22Rv1 (cell line): ENCODE results near the gene SLC4A1AP.

Experiments
- CTCF ChIP-seq: fragments of 450-650 bp; IDR thresholded peaks from 2 replicates; pipeline ENCODE4 v1.5.1; 2017; ENCODE audit warnings: mild to moderate bottlenecking
- ZFX ChIP-seq: fragments of 450-650 bp; IDR thresholded peaks from 2 replicates; pipeline ENCODE4 v1.6.1; 2017; ENCODE audit warnings: antibody characterized with exemption, borderline replicate concordance

- TF ChIP-seq CTCF, result no peak
- no peak for TF ChIP-seq ZFX
Observed at GRCh38 chr2:27701676-27702075, 38.0 kb downstream of the SLC4A1AP start.
